HL-60 (cell line): ENCODE measurements around the gene SKIC8.

Experiments
- CTCF ChIP-seq: IDR thresholded peaks from one replicate; pipeline ENCODE4 v1.5.1; 2011; ENCODE audit warnings: low read length, control low read depth, inconsistent platforms; ENCODE audit not compliant: insufficient read depth
- POLR2AphosphoS5 ChIP-seq: IDR thresholded peaks from 2 replicates; pipeline ENCODE4 v1.6.1; 2012; ENCODE audit warnings: low read depth

- TF ChIP-seq CTCF (no peak), POLR2AphosphoS5 (no peak)
These were observed 41.9 kb upstream of the SKIC8 start for GRCh38 chr15:78341057-78341987.
